ENCODE results near the gene ABHD8. TPM values are rescaled to one million over a fixed set of nuclear protein-coding genes. Genes with fewer than 3 reads are reported as not detected.
A peak's percentile ranks its signal among the peaks of the same experiment; 100 is the strongest.

Gene ABHD8
- total and polyA plus RNA-seq, 2 donors from 2014 or later, result 9.6 to 20.0 TPM

- Histone ChIP-seq H3K4me1 (ENCODE audit: control insufficient read depth in 2 of 3, insufficient read depth in 2 of 3, low read depth in 1 of 3, low read length in 3 of 3) (peaks cover 0 to 4% (median 0%) of the 10 kb centered on the region in 3 donors), H3K27ac (ENCODE audit: low read depth in 2 of 2, low read length in 2 of 2) (peak overlapping the region; percentile 22 to 54), H3K4me3 (ENCODE audit: low read length in 3 of 3) (no peak overlapping the region), H3K9me3 (ENCODE audit: control insufficient read depth in 2 of 3, insufficient read depth in 1 of 3, low read length in 3 of 3) (no peaks in the 10 kb centered on the region), H3K9ac (ENCODE audit: low read length in 3 of 3) (no peak overlapping the region), H3K27me3 (ENCODE audit: control insufficient read depth, insufficient read depth, low read length) (no peaks in the 10 kb centered on the region), H3K36me3 (ENCODE audit: control insufficient read depth in 2 of 3, insufficient read depth in 3 of 3, low read length in 3 of 3) (no peaks in the 10 kb centered on the region)
- intact Hi-C loops (cut with DNase I), result no loop called here
- DNase-seq (peak in 1 of 5 donors; percentile 85), FAIRE-seq (no peak)
- no peak for TF ChIP-seq CTCF (IDR thresholded peaks at IDR 0.05; ENCODE audit: borderline replicate concordance, extremely low read depth, insufficient read depth)
Observed at GRCh38 chr19:17347361-17347760, 44.1 kb upstream of the ABHD8 start.

DNA sequence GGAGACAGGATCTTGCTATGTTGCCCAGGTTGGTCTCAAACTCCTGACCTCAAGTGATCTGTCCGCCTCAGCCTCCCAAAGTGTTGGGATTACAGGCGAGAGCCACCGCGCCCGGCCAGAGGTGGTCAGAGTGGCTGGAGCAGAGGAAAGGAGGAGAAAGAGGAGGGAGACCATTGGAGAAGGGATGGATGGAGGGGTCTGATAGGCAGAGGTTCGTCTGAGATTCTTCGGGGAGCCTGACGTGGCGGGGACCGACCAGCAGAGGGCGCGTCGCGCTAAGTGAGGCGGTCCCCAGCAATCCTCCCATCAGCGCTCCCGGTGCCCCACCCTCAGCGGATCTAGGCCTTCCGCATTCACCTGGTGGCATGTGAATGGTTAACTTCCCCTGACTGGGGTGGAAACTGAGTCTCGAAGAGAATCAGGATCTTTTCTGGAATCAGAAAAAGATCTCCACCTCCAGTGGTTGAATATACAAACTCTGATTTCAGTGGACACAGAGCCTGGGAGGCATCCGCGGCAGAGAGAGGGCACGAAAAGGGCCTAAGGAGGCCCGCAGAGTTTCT lies 43.0 kb upstream of the ABHD8 start:
- DNase-seq (peak; percentile 75 to 89 (median 83)), FAIRE-seq (no peak)
- peak; percentile 89 for TF ChIP-seq CTCF (IDR thresholded peaks at IDR 0.05; ENCODE audit: borderline replicate concordance, extremely low read depth, insufficient read depth)
- H3K36me3 ChIP-seq (ENCODE audit: control insufficient read depth in 2 of 3, insufficient read depth in 3 of 3, low read length in 3 of 3), result no peaks in the 10 kb centered on the region
- no peaks in the 10 kb centered on the region for H3K9me3 ChIP-seq (ENCODE audit: control insufficient read depth in 2 of 3, insufficient read depth in 1 of 3, low read length in 3 of 3)
- no peaks in the 10 kb centered on the region for H3K27me3 ChIP-seq (ENCODE audit: control insufficient read depth, insufficient read depth, low read length)
- intact Hi-C loops (cut with DNase I), result no loop called here
- no peak overlapping the region for H3K27ac ChIP-seq (ENCODE audit: low read depth in 2 of 2, low read length in 2 of 2)
- peaks cover 0 to 4% (median 0%) of the 10 kb centered on the region in 3 donors for H3K4me1 ChIP-seq (ENCODE audit: control insufficient read depth in 2 of 3, insufficient read depth in 2 of 3, low read depth in 1 of 3, low read length in 3 of 3)
- no peak overlapping the region for H3K9ac ChIP-seq (ENCODE audit: low read length in 3 of 3)
- H3K4me3 ChIP-seq (ENCODE audit: low read length in 3 of 3), result no peak overlapping the region

DNA sequence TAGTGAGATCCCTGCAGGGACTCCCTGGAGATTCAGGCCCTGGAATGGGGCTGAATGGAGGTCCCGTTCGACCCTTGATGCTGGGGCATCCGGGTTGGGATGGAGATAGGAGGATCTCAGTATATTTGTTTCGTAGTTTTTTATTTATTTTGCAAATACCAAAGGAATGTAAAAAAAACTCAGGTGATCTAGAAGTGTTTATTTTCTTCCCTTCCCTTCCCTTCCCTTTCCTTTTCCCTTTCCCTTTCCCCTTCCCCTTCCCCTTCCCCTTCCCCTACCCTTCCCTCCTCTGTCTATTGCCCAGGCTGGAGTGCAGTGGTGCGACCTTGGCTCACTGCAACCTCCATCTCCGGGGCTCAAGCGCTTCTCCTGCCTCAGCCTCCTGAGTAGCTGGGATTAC lies 38.6 kb upstream of the ABHD8 start:
- Histone ChIP-seq H3K27me3 (ENCODE audit: control insufficient read depth, insufficient read depth, low read length) (no peaks in the 10 kb centered on the region), H3K9me3 (ENCODE audit: control insufficient read depth in 2 of 3, insufficient read depth in 1 of 3, low read length in 3 of 3) (no peaks in the 10 kb centered on the region), H3K4me1 (ENCODE audit: control insufficient read depth in 2 of 3, insufficient read depth in 2 of 3, low read depth in 1 of 3, low read length in 3 of 3) (peaks cover 0 to 11% (median 0%) of the 10 kb centered on the region in 3 donors), H3K9ac (ENCODE audit: low read length in 3 of 3) (no peak overlapping the region), H3K27ac (ENCODE audit: low read depth in 2 of 2, low read length in 2 of 2) (no peak overlapping the region), H3K4me3 (ENCODE audit: low read length in 3 of 3) (no peak overlapping the region), H3K36me3 (ENCODE audit: control insufficient read depth in 2 of 3, insufficient read depth in 3 of 3, low read length in 3 of 3) (no peaks in the 10 kb centered on the region)
- intact Hi-C loops (cut with DNase I), result no loop called here
- TF ChIP-seq CTCF (IDR thresholded peaks at IDR 0.05; ENCODE audit: borderline replicate concordance, extremely low read depth, insufficient read depth), result no peak
- DNase-seq (no peak), FAIRE-seq (no peak)

DNA sequence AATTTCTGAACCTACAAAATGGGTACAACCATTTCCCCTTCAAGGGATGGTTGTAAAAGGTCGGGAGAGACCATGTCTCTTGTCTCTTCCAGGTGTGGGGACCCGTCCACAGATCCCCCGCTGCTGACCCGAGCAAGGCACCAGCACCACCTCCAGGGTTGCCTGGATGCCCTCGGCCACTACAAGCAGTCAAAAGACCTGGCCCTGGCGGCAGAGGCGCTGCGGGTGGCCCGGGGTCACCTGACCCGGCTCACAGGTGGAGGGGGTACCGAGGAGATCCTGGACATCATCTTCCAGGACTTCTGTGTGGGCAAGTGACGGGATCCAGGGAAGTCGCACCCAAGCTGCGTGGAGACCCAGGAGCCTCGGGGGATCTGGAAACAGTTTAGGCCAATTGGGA lies 38.2 kb upstream of the ABHD8 start:
- Histone ChIP-seq H3K27me3 (ENCODE audit: control insufficient read depth, insufficient read depth, low read length) (no peaks in the 10 kb centered on the region), H3K36me3 (ENCODE audit: control insufficient read depth in 2 of 3, insufficient read depth in 3 of 3, low read length in 3 of 3) (no peaks in the 10 kb centered on the region), H3K4me3 (ENCODE audit: low read length in 3 of 3) (no peak overlapping the region), H3K9me3 (ENCODE audit: control insufficient read depth in 2 of 3, insufficient read depth in 1 of 3, low read length in 3 of 3) (no peaks in the 10 kb centered on the region), H3K27ac (ENCODE audit: low read depth in 2 of 2, low read length in 2 of 2) (no peak overlapping the region), H3K4me1 (ENCODE audit: control insufficient read depth in 2 of 3, insufficient read depth in 2 of 3, low read depth in 1 of 3, low read length in 3 of 3) (peaks cover 0 to 11% (median 0%) of the 10 kb centered on the region in 3 donors), H3K9ac (ENCODE audit: low read length in 3 of 3) (no peak overlapping the region)
- DNase-seq, result no peak
- intact Hi-C loops (cut with DNase I), result no loop called here
- no peak for TF ChIP-seq CTCF (IDR thresholded peaks at IDR 0.05; ENCODE audit: borderline replicate concordance, extremely low read depth, insufficient read depth)
- no peak for FAIRE-seq

Measured in kidney (tissue), 14 donors.